ENCODE results near the gene DCPS.

DNA sequence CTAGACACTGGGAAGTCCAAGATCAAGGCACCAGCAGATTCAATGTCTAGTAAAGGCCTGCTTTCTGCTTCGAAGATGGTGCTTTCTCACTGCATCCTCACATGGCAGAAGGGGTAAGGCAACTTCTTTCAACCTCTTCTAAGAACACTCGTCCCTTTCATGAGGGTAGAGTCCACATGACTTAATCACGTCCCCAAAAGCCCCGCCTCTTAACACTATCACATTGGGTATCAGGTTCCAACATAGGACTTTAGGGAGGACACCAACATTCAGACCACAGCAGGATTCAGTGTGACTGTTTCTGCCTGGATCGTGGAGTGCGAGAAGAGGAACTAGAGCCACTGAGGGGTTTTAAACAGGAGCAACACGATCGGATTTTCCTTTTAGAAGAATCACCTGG is 24.7 kb upstream of the DCPS start:
- no peak for TF ChIP-seq POLR2AphosphoS5 (IDR thresholded peaks at IDR 0.05; ENCODE audit: low read depth, low read length)
- no peak for TF ChIP-seq TAF1 (IDR thresholded peaks at IDR 0.05; ENCODE audit: low read depth, low read length)
- TF ChIP-seq POLR2A (IDR thresholded peaks at IDR 0.05; ENCODE audit: low read depth, low read length) = no peak
- TF ChIP-seq POU2F2 (IDR thresholded peaks at IDR 0.05; ENCODE audit: low read depth, low read length) = no peak
- TF ChIP-seq SPI1 (IDR thresholded peaks at IDR 0.05; ENCODE audit: low read depth, low read length) = no peak

Data from GM12891 (cell line).